ENCODE data around the gene EN2.
A peak's percentile ranks its signal among the peaks of the same experiment; 100 is the strongest.

EN2 gene

GRCh38 chr7:155489862-155490696 is 32.1 kb downstream of the EN2 start:
- DNase-seq (ENCODE audit: low read depth) = peak; percentile 20
- H3K4me3 ChIP-seq (ENCODE audit: low read length) = peak overlapping the region; percentile 49
- TF ChIP-seq, protein P1, sequence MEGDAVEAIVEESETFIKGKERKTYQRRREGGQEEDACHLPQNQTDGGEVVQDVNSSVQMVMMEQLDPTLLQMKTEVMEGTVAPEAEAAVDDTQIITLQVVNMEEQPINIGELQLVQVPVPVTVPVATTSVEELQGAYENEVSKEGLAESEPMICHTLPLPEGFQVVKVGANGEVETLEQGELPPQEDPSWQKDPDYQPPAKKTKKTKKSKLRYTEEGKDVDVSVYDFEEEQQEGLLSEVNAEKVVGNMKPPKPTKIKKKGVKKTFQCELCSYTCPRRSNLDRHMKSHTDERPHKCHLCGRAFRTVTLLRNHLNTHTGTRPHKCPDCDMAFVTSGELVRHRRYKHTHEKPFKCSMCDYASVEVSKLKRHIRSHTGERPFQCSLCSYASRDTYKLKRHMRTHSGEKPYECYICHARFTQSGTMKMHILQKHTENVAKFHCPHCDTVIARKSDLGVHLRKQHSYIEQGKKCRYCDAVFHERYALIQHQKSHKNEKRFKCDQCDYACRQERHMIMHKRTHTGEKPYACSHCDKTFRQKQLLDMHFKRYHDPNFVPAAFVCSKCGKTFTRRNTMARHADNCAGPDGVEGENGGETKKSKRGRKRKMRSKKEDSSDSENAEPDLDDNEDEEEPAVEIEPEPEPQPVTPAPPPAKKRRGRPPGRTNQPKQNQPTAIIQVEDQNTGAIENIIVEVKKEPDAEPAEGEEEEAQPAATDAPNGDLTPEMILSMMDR (conservative IDR thresholded peaks at IDR 0.05; ENCODE audit: low read length) = no peak

DNA sequence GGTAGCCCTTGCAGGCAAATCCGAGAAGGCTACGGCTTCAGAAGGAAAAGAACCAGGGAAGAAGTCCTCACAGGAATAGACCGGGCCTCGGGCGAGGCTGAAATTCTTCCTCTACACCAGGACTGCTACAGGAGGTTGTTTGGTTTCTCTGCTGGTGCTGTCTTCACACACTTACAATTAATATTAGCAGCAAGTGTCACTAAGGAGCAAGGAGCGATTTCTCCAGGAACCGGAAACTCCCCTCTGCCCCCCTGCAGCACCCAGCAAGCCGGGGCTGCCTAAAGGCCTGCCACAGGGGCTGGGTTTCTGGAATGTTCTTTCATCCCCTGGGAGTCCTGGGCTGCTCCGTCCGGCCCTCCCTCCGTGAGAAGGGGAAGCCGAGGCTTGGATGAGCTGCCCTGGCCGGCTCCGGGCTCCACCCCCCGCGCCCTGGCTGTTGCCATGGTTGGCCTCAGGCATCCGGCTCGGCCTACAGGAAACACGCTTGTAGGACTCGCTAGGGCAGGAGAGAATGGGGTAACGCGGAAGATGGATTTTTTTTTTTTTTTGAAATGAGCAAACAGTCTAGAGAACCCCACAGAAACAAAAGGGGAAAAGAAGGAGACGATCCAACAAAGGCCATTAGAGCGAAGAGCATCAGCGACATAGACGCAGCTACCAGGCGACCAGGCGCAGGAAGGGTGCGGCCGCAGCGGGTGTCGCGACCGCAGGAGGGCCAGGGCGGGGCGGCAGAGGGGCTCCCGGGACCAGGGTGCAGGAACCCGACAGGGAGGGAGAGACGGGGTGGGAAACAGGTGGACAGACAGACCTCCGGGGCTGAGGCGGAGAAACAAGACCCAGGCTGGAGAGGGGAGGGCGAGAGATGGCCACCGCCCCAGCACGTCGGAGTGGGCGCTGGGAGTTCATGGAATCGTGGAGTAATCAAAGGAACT is 33.0 kb downstream of the EN2 start:
- TF ChIP-seq, protein P1 (conservative IDR thresholded peaks at IDR 0.05; ENCODE audit: low read length) = no peak
- H3K4me3 ChIP-seq (ENCODE audit: low read length) = peak overlapping the region; percentile 49
- DNase-seq (ENCODE audit: low read depth) = peak; percentile 28

DNA sequence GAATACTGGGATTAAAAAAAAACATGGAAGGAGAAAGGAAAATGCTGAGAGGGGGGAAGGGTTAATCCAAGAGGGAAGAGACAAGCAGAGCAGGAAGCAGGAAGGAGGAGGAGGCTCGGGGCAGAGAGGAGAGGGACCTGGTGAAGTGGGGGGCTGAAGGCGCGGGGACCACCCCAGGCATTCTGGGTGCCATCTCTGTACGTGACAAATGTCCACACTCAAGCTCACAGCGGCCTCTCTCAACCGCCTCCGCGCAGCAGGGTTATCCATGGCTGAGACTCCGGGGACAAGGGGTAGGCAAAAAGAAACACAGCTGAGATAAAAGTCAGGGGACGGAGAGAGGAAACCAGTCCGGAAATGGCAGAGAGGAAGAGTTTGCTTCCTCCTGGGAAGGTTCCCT is 33.9 kb downstream of the EN2 start:
- H3K4me3 ChIP-seq (ENCODE audit: low read length) = no peak overlapping the region

GRCh38 chr7:155493744-155494538 is 36.0 kb downstream of the EN2 start:
- H3K4me3 ChIP-seq (ENCODE audit: low read length) = no peak overlapping the region
- DNase-seq (ENCODE audit: low read depth) = no peak
- TF ChIP-seq, protein P1 (conservative IDR thresholded peaks at IDR 0.05; ENCODE audit: low read length) = no peak

More for the DNA sequence above, 33.9 kb downstream of the EN2 start:
- TF ChIP-seq, protein P1 (conservative IDR thresholded peaks at IDR 0.05; ENCODE audit: low read length) = no peak
- no peak for DNase-seq (ENCODE audit: low read depth)

GRCh38 chr7:155494551-155494950 is 36.6 kb downstream of the EN2 start:
- DNase-seq (ENCODE audit: low read depth) = no peak
- TF ChIP-seq, protein P1 (conservative IDR thresholded peaks at IDR 0.05; ENCODE audit: low read length) = no peak
- H3K4me3 ChIP-seq (ENCODE audit: low read length) = no peak overlapping the region

DNA sequence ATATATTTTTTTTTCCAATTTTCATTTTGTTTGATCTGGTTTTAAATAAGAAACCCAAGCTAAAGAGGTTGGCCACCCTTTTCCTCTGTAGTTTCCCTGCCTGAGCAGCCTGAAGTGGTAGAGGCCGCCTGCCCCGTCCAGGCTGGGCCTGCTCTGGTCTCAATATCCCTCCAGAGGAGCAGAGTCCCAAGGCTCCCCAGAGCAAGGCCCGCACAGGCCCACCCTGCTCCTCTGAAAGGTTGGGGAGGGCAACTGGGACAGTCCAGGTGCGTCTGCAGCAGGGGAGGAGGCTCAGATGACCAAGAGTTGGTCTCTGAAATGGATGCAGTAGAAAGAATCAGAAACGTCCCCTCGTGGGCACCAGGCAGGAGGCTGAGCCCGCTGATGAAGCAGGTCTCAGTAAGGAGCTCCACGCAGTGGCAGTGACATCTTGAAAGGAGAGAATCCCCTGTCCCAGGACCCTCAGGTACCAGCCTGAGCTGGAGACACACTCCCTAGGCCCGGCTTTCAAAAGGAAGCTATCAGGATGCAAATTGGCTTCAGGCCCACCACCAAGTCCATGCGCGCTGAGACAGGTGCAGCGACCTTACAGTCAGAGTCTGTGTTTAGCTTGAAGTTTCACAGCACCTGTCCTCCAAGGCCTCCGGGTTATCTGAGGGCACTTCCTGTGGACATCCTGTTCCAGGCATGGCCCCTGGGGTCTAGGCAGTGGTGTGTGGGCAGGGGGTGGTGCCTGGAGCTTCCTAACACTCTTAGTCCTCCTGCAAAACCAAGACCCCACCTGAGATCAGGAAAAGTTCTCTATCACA is 37.7 kb downstream of the EN2 start:
- no peak for DNase-seq (ENCODE audit: low read depth)
- no peak overlapping the region for H3K4me3 ChIP-seq (ENCODE audit: low read length)
- TF ChIP-seq, protein P1 (conservative IDR thresholded peaks at IDR 0.05; ENCODE audit: low read length) = no peak
